ENCODE measurements around the gene MYPOP.
"Not testable (repeated sequence)": the region's sequence is repeated elsewhere in the genome, so short reads cannot be mapped to it uniquely, and the experiment has no call there.

Gene MYPOP

GRCh38 chr19:45882652-45883585 lies 19.5 kb downstream of the MYPOP start:
- peak; percentile 73 to 92 for DNase-seq

GRCh38 chr19:45881909-45882528 lies 20.4 kb downstream of the MYPOP start:
- DNase-seq = peak; percentile 46 to 72

- DNase-seq = no peak
Measured at GRCh38 chr19:45881082-45881908, 21.1 kb downstream of the MYPOP start.

- no peak for DNase-seq
Measured at GRCh38 chr19:45879971-45880370, 22.4 kb downstream of the MYPOP start.

- peak in 1 of 2 experiments; percentile 21 for DNase-seq
Measured at GRCh38 chr19:45879055-45879454, 23.4 kb downstream of the MYPOP start.

- no peak for DNase-seq
Measured at GRCh38 chr19:45878043-45878794, 24.2 kb downstream of the MYPOP start.

- DNase-seq = peak in 1 of 2 experiments; percentile 24
Measured at GRCh38 chr19:45876411-45877197, 25.8 kb downstream of the MYPOP start.

- DNase-seq = no peak
Measured at GRCh38 chr19:45876161-45876410, 26.3 kb downstream of the MYPOP start.

- no peak for DNase-seq
Measured at GRCh38 chr19:45874620-45874966, 27.8 kb downstream of the MYPOP start.

- DNase-seq = no peak
Measured at GRCh38 chr19:45873219-45873772, 29.1 kb downstream of the MYPOP start.

GRCh38 chr19:45872095-45872919 lies 30.1 kb downstream of the MYPOP start:
- DNase-seq = no peak

- DNase-seq = no peak
Measured at GRCh38 chr19:45870798-45871197, 31.6 kb downstream of the MYPOP start.

- DNase-seq = not testable (repeated sequence)
Measured at GRCh38 chr19:45867241-45867640, 35.2 kb downstream of the MYPOP start.

GRCh38 chr19:45866400-45867176 lies 35.8 kb downstream of the MYPOP start:
- DNase-seq = no peak

- DNase-seq = no peak
Measured at GRCh38 chr19:45865269-45865948, 37.0 kb downstream of the MYPOP start.

- no peak for DNase-seq
Measured at GRCh38 chr19:45864629-45865082, 37.8 kb downstream of the MYPOP start.

GRCh38 chr19:45863840-45864628 lies 38.4 kb downstream of the MYPOP start, which contains the start of gene FOXA3:
FOXA3 (plus strand) TSS chr19:45864326; CDS start chr19:45864457, 131 bp downstream.
- peak; percentile 32 to 68 for DNase-seq

- no peak for DNase-seq
Measured at GRCh38 chr19:45863335-45863839, 39.0 kb downstream of the MYPOP start.

Measured in NCI-H526 (cell line).